Smooth muscle cell (in vitro differentiated cells): Measurements from ENCODE around the gene TMEM132C. TPM values are rescaled to one million over a fixed set of nuclear protein-coding genes. Genes with fewer than 3 reads are reported as not detected.

Experiments used
- DNase-seq: peaks from one replicate; lab custom pipeline; 2025; ENCODE audit not compliant: unreplicated experiment; lab: John Stamatoyannopoulos, UW
- H2AFZ ChIP-seq: fragments of 200-600 bp; sonication (generic); 2 replicates; pipeline ENCODE4 v1.6.0; 2016; ENCODE audit warnings: antibody characterized with exemption, low read depth, mild to moderate bottlenecking
- H3F3A ChIP-seq: fragments of 200-600 bp; sonication (generic); 2 replicates; pipeline ENCODE4 v1.6.0; 2017; ENCODE audit warnings: antibody characterized with exemption, low read depth
- H3K27ac ChIP-seq: fragments of 200-600 bp; sonication (generic); 2 replicates; pipeline ENCODE4 v1.5.1; 2016; ENCODE audit warnings: low read depth, mild to moderate bottlenecking
- H3K27me3 ChIP-seq: fragments of 200-600 bp; sonication (generic); 2 replicates; pipeline ENCODE4 v1.6.1; 2016; ENCODE audit warnings: low read depth, mild to moderate bottlenecking
- H3K36me3 ChIP-seq: fragments of 200-600 bp; sonication (generic); 2 replicates; pipeline ENCODE4 v1.5.1; 2016; ENCODE audit warnings: low read depth
- H3K4me1 ChIP-seq: fragments of 200-600 bp; sonication (generic); 2 replicates; pipeline ENCODE4 v1.5.1; 2016; ENCODE audit warnings: low read depth
- H3K4me2 ChIP-seq: fragments of 200-600 bp; sonication (generic); 2 replicates; pipeline ENCODE4 v1.6.0; 2016; ENCODE audit warnings: mild to moderate bottlenecking
- H3K4me3 ChIP-seq: fragments of 200-600 bp; sonication (generic); 2 replicates; pipeline ENCODE4 v1.5.1; 2016; ENCODE audit warnings: mild to moderate bottlenecking
- H3K79me2 ChIP-seq: fragments of 200-600 bp; sonication (generic); 2 replicates; pipeline ENCODE4 v1.6.0; 2016; ENCODE audit warnings: low read depth, mild to moderate bottlenecking
- H3K9ac ChIP-seq: fragments of 200-600 bp; sonication (generic); 2 replicates; pipeline ENCODE4 v1.6.0; 2016; ENCODE audit warnings: low read depth
- H3K9me3 ChIP-seq: fragments of 200-600 bp; sonication (generic); replicated peaks from 2 replicates; pipeline ENCODE4 v1.5.1; 2016; ENCODE audit warnings: low read depth
- H4K20me1 ChIP-seq: fragments of 200-600 bp; sonication (generic); 2 replicates; pipeline ENCODE4 v1.6.0; 2016; ENCODE audit warnings: low read depth
- WGBS: methylation state at CpG from one replicate; pipeline ENCODE4 v1.1.7; 2016; ENCODE audit warnings: low lambda C conversion rate; 5-methylcytosine and 5-hydroxymethylcytosine counted together
- polyA plus RNA-seq: library from polyadenylated mRNA; unstranded; fragments of >200 nt; fragmentation: Nextera tagmentation; extraction: Ambion mirVana; gene quantifications from 2 replicates; pipeline ENCODE4 v1.2.1, GENCODE V29; 2016
- total RNA-seq: library from RNA; depleted of rRNA; stranded (reverse); fragments of >200 nt; gene quantifications from 2 replicates; pipeline ENCODE4 v1.2.3, GENCODE V29; 2014
- TF ChIP-seq, protein P1 (sequence below): fragments of 200-600 bp; sonication (generic); IDR thresholded peaks from 2 replicates; pipeline ENCODE4 v1.5.1; 2017; ENCODE audit warnings: borderline replicate concordance, mild to moderate bottlenecking, antibody characterized with exemption; ENCODE audit not compliant: insufficient read depth, poor library complexity, severe bottlenecking

TMEM132C gene
- total and polyA plus RNA-seq, 2 experiments from 2014 or later = 0.49 to 0.77 TPM

- 96% methylated on average over 5 of the region's 5 CpGs for WGBS
- no peaks in the 10 kb centered on the region for H3K36me3 ChIP-seq
- peaks cover 15% of the 10 kb centered on the region for H3K4me1 ChIP-seq
- no peak overlapping the region for H3K9ac ChIP-seq
- H3K9me3 ChIP-seq = no peaks in the 10 kb centered on the region
- no peak for DNase-seq
- H2AFZ ChIP-seq = no peak overlapping the region
- H3K4me2 ChIP-seq = no peak overlapping the region
- TF ChIP-seq, protein P1, sequence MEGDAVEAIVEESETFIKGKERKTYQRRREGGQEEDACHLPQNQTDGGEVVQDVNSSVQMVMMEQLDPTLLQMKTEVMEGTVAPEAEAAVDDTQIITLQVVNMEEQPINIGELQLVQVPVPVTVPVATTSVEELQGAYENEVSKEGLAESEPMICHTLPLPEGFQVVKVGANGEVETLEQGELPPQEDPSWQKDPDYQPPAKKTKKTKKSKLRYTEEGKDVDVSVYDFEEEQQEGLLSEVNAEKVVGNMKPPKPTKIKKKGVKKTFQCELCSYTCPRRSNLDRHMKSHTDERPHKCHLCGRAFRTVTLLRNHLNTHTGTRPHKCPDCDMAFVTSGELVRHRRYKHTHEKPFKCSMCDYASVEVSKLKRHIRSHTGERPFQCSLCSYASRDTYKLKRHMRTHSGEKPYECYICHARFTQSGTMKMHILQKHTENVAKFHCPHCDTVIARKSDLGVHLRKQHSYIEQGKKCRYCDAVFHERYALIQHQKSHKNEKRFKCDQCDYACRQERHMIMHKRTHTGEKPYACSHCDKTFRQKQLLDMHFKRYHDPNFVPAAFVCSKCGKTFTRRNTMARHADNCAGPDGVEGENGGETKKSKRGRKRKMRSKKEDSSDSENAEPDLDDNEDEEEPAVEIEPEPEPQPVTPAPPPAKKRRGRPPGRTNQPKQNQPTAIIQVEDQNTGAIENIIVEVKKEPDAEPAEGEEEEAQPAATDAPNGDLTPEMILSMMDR = no peak
- no peaks in the 10 kb centered on the region for H3K27me3 ChIP-seq
- H3K27ac ChIP-seq = no peak overlapping the region
- no peak overlapping the region for H3K4me3 ChIP-seq
- H3F3A ChIP-seq = no peaks in the 10 kb centered on the region
- H4K20me1 ChIP-seq = no peaks in the 10 kb centered on the region
- no peaks in the 10 kb centered on the region for H3K79me2 ChIP-seq
Measured at GRCh38 chr12:128322341-128322740, 55.4 kb downstream of the TMEM132C start.

DNA sequence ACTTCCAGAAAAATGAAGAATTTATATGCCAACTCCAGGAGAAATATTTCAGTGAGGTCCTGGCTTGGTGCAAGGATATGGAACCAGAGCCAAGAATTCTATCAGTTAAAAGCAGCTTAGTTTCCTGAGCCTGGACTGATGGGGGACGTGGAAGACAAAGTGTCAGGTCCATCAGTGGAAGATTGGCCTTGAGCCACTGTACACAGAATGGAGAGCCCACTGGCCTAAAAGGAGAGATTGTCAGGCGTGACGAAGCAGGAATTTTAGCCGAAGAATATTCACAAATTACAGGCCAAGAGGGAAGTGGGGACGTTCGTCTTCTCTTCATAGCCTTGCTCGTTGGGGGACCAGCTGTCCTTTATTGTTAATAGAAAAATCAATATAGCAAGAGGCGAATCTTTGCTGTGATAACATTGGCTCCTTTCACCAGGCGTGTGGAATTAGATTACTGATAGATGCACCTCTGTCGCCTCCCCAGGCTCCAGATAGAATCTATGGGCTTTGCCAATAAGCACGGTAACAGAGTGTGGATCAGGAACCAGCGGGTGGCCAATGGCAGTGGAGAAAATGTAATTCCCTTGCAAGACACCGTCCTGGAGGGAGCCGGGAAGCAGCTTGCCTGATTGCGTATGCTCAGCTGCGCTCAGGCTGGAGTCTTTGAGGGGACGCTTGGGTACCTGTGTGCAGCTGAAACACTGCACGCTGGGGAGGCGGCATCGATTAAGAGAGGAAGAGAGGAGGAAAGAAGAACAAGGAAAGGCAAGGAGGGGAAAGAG is 56.4 kb downstream of the TMEM132C start:
- DNase-seq = no peak
- Histone ChIP-seq H2AFZ (no peak overlapping the region), H3K4me1 (peaks cover 11% of the 10 kb centered on the region), H4K20me1 (no peaks in the 10 kb centered on the region), H3K79me2 (no peaks in the 10 kb centered on the region), H3K4me3 (no peak overlapping the region), H3K27me3 (no peaks in the 10 kb centered on the region), H3K27ac (no peak overlapping the region), H3F3A (no peaks in the 10 kb centered on the region), H3K4me2 (no peak overlapping the region), H3K9ac (no peak overlapping the region), H3K36me3 (no peaks in the 10 kb centered on the region), H3K9me3 (no peaks in the 10 kb centered on the region)
- TF ChIP-seq, protein P1 = no peak
- 83% methylated on average over 20 of the region's 20 CpGs for WGBS

DNA sequence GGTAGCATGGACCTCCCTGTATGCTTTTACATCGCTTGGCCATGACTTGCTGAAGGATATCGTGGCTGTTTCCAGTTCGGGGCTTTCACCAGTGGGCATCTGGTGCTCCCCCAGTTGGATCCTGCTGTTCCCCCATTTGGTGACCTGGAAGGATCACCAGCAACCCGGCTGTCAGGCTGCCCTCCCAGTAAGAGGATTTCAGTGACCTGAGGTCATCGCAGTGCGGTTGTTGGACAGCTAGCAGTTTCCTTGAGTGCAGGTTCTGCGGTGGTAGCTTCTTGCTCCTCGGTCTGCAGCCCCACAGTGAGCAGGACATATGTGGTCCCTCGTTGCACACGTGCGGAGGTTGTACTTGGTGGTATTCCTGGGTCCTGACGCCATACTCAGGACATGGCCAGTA is 58.7 kb downstream of the TMEM132C start:
- Histone ChIP-seq H3K4me3 (no peak overlapping the region), H3K27ac (no peak overlapping the region), H4K20me1 (no peaks in the 10 kb centered on the region), H3K4me2 (no peak overlapping the region), H3K27me3 (no peaks in the 10 kb centered on the region), H2AFZ (no peak overlapping the region), H3K36me3 (no peaks in the 10 kb centered on the region), H3K9ac (no peak overlapping the region), H3K4me1 (peaks cover 11% of the 10 kb centered on the region), H3K79me2 (no peaks in the 10 kb centered on the region), H3F3A (no peaks in the 10 kb centered on the region), H3K9me3 (no peaks in the 10 kb centered on the region)
- TF ChIP-seq, protein P1 = no peak
- DNase-seq = no peak
- 95% methylated on average over 12 of the region's 12 CpGs for WGBS

DNA sequence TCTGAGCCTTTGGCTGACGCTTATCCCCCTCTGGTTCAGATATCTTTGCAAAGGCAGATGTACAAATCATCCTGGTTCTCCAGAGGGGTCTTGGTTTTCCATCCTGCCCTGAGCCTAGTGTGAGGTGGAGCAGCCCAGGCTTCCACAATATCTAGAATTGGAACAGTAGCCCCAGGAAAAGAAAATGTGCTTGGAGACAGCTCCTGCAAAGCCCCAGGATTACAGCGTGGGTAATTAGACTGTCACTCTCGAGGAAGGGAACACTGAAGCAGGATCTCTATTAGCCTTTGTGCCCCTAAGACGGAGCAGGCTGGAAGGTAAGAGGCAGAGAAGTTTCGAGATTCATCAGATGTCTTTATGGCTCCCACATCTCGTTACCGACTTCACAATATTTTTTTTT is 59.4 kb downstream of the TMEM132C start:
- no peak for DNase-seq
- no peaks in the 10 kb centered on the region for H4K20me1 ChIP-seq
- peaks cover 11% of the 10 kb centered on the region for H3K4me1 ChIP-seq
- H3K36me3 ChIP-seq = no peaks in the 10 kb centered on the region
- no peak overlapping the region for H3K27ac ChIP-seq
- H2AFZ ChIP-seq = no peak overlapping the region
- H3F3A ChIP-seq = no peaks in the 10 kb centered on the region
- H3K9me3 ChIP-seq = no peaks in the 10 kb centered on the region
- no peak overlapping the region for H3K9ac ChIP-seq
- 55% methylated on average over 7 of the region's 7 CpGs for WGBS
- H3K79me2 ChIP-seq = no peaks in the 10 kb centered on the region
- H3K27me3 ChIP-seq = no peaks in the 10 kb centered on the region
- TF ChIP-seq, protein P1 = no peak
- no peak overlapping the region for H3K4me3 ChIP-seq
- no peak overlapping the region for H3K4me2 ChIP-seq
